HepG2 (cell line): ENCODE measurements around the gene C19orf44. TPM values are rescaled to one million over a fixed set of nuclear protein-coding genes. Genes with fewer than 3 reads are reported as not detected.

Experiments used
- ATAC-seq: fragments of 200-7000 bp; cut with Tn5 transposase; 3 replicates; pipeline ENCODE4 v1.9.1; 2020; ENCODE audit warnings: mild to moderate bottlenecking, moderate library complexity
- BruUV-seq: library from RNA; stranded (reverse); fragments of 400-500 nt; replicated peaks from 2 replicates; lab custom pipeline; 2021; lab: Mats Ljungman, UMichigan
- CTCF ChIA-PET: fragments of 300-600 bp; formaldehyde crosslinking; extraction: SDS; loops from one replicate; lab custom pipeline; 2021; ENCODE audit warnings: low total read pairs, inconsistent platforms, low intra/inter-chr PET ratio; lab: Yijun Ruan, JAX
- POLR2A ChIA-PET: fragments of 350-600 bp; sonication (Branson Sonifier 250); formaldehyde crosslinking; loops from one replicate; lab custom pipeline; 2020; ENCODE audit warnings: antibody characterized with exemption, inconsistent platforms; lab: Yijun Ruan, JAX
- DNase-seq: peaks from one replicate; pipeline ENCODE4 v3.0.0-alpha.2; 2015; ENCODE audit warnings: low spot score
- FAIRE-seq: peaks from 3 replicates; lab custom pipeline; 2011; peaks lifted over from hg19 to GRCh38; lab: Jason Lieb, UNC
- H2AFZ ChIP-seq: one replicate; pipeline ENCODE4 v1.6.1; 2011; ENCODE audit warnings: low read length, inconsistent platforms
- H3K27ac ChIP-seq: fragments of 300-600 bp; 3 replicates; pipeline ENCODE4 v1.8.0; 2011; ENCODE audit warnings: mixed run types, mild to moderate bottlenecking, mixed read lengths, low read length, inconsistent platforms; ENCODE audit not compliant: insufficient read depth; ENCODE audit errors: extremely low read length
- H3K27me3 ChIP-seq, 2 experiments: fragments of 200-600 bp in 1 of 2; 2 replicates in 1 of 2; 3 replicates in 1 of 2; pipeline versions ENCODE4 v1.6.0 to v1.8.0; 2011; ENCODE audit warnings: low read length in 2 of 2, mild to moderate bottlenecking in 2 of 2, moderate library complexity in 2 of 2, inconsistent platforms in 1 of 2; ENCODE audit not compliant: insufficient read depth in 2 of 2, control insufficient read depth in 1 of 2
- H3K36me3 ChIP-seq, 2 experiments: fragments of 200-600 bp in 1 of 2; replicated peaks in 1 of 2; 2 replicates in 1 of 2; 3 replicates in 1 of 2; pipeline versions ENCODE4 v1.5.1 to v1.8.0; 2011; ENCODE audit warnings: low read length in 2 of 2, inconsistent platforms in 1 of 2; ENCODE audit not compliant: insufficient read depth in 2 of 2, control insufficient read depth in 1 of 2
- H3K4me1 ChIP-seq: 2 replicates; pipeline ENCODE4 v1.5.1; 2012; ENCODE audit warnings: low read length, inconsistent platforms; ENCODE audit not compliant: insufficient read depth
- H3K4me2 ChIP-seq: 2 replicates; pipeline ENCODE4 v1.6.0; 2011; ENCODE audit warnings: low read depth, low read length, inconsistent platforms
- H3K4me3 ChIP-seq, 3 experiments: fragments of 200-600 bp in 1 of 3; sonication (generic), shearing (Covaris generic) in 1 of 3; replicated peaks in 1 of 3; 2 replicates each; pipeline ENCODE4 v1.5.1; 2011 to 2016; ENCODE audit warnings: low read length in 3 of 3, inconsistent platforms in 2 of 3, low read depth in 2 of 3, mild to moderate bottlenecking in 2 of 3, control low read depth in 1 of 3, mixed read lengths in 1 of 3; ENCODE audit not compliant: insufficient read depth in 1 of 3
- H3K79me2 ChIP-seq: one replicate; pipeline ENCODE4 v1.6.1; 2011; ENCODE audit warnings: low read length, inconsistent platforms; ENCODE audit not compliant: insufficient read depth
- H3K9ac ChIP-seq: 2 replicates; pipeline ENCODE4 v1.6.0; 2011; ENCODE audit warnings: mild to moderate bottlenecking, low read depth, low read length, inconsistent platforms; ENCODE audit not compliant: insufficient read depth
- H3K9me3 ChIP-seq: 2 replicates; pipeline ENCODE4 v1.5.1; 2012; ENCODE audit warnings: mild to moderate bottlenecking, low read length
- H4K20me1 ChIP-seq: 2 replicates; pipeline ENCODE4 v1.6.0; 2011; ENCODE audit warnings: inconsistent platforms, mild to moderate bottlenecking, low read length, moderate library complexity; ENCODE audit not compliant: insufficient read depth
- CBFB ChIP-seq: sonication (generic); formaldehyde crosslinking; IDR thresholded peaks from 2 replicates; pipeline ENCODE4 v1.4.0; 2020; ENCODE audit warnings: missing genetic modification reagents
- KAT7 ChIP-seq: IDR thresholded peaks from 2 replicates; pipeline ENCODE4 v1.6.1; 2018; ENCODE audit warnings: borderline replicate concordance, missing compliant biosample characterization
- KMT2B ChIP-seq: IDR thresholded peaks from 2 replicates; pipeline ENCODE4 v1.6.1; 2016; ENCODE audit warnings: missing genetic modification reagents, missing compliant biosample characterization
- MED13 ChIP-seq: sonication (generic); formaldehyde crosslinking; IDR thresholded peaks from 2 replicates; pipeline ENCODE4 v1.5.0; 2020; ENCODE audit warnings: missing genetic modification reagents
- NFKBIZ ChIP-seq: IDR thresholded peaks from 2 replicates; pipeline ENCODE4 v1.6.1; 2018; ENCODE audit warnings: missing genetic modification reagents, missing compliant biosample characterization
- RELA ChIP-seq: sonication (generic); formaldehyde crosslinking; IDR thresholded peaks from 2 replicates; pipeline ENCODE4 v1.4.0; 2020; ENCODE audit warnings: missing genetic modification reagents
- SMARCE1 ChIP-seq: fragments of 450-650 bp; IDR thresholded peaks from 2 replicates; pipeline ENCODE4 v1.6.1; 2017; ENCODE audit warnings: borderline replicate concordance
- ZNF263 ChIP-seq: sonication (generic); formaldehyde crosslinking; IDR thresholded peaks from 2 replicates; pipeline ENCODE4 v1.4.0; 2020; ENCODE audit warnings: missing genetic modification reagents
- ZNF768 ChIP-seq: sonication (generic); formaldehyde crosslinking; IDR thresholded peaks from 2 replicates; pipeline ENCODE4 v1.4.0; 2020; ENCODE audit warnings: missing genetic modification reagents
- WGBS: methylation state at CpG from one replicate; pipeline ENCODE4 v1.1.6; 2017; ENCODE audit warnings: low lambda C conversion rate; 5-methylcytosine and 5-hydroxymethylcytosine counted together
- in situ Hi-C: cut with HindIII; loops from 2 replicates; pipeline ENCODE4 v1.10.0; 2017; ENCODE audit warnings: low pct_unique_long_range_greater_than_20kb; ENCODE audit not compliant: extremely low pct_ligation_motif_present
- intact Hi-C: fragments of 100-400 bp; cut with micrococcal nuclease; formaldehyde crosslinking; loops from one replicate; pipeline ENCODE4 v1.10.0; 2022; ENCODE audit not compliant: unreplicated experiment
- polyA plus RNA-seq, 8 experiments: library from polyadenylated mRNA; depleted of rRNA in 3 of 8; stranded (reverse) in 7 of 8; unstranded in 1 of 8; fragments of >200 nt; fragmentation: Illumina TruSeq in 4 of 8; extraction: Trizol in 4 of 8; gene quantifications; 2 replicates each; pipeline versions ENCODE4 v1.2.1 to v1.2.3, GENCODE V29; 2011 to 2016; ENCODE audit warnings: low read depth in 4 of 8, missing spikeins in 1 of 8, mixed read lengths in 1 of 8; ENCODE audit not compliant: insufficient read depth in 1 of 8
- total RNA-seq, 5 experiments: library from RNA; depleted of rRNA; stranded (reverse); fragments of >200 nt; fragmentation: Illumina TruSeq; extraction: Trizol; gene quantifications; 2 replicates each; pipeline ENCODE4 v1.2.3, GENCODE V29; 2016; ENCODE audit warnings: low read depth in 1 of 5
- TF ChIP-seq, protein P1 (sequence below): sonication (generic); formaldehyde crosslinking; IDR thresholded peaks from 2 replicates; pipeline ENCODE4 v1.5.1; 2020; ENCODE audit warnings: missing genetic modification reagents, mild to moderate bottlenecking, borderline replicate concordance
- TF ChIP-seq, protein P2 (sequence below): sonication (generic); formaldehyde crosslinking; IDR thresholded peaks from 2 replicates; pipeline ENCODE4 v1.4.0; 2020; ENCODE audit warnings: mild to moderate bottlenecking, missing genetic modification reagents, borderline replicate concordance
- TF ChIP-seq, protein P3 (sequence below): sonication (generic); formaldehyde crosslinking; IDR thresholded peaks from 2 replicates; pipeline ENCODE4 v1.9.0; 2021; ENCODE audit warnings: missing genetic modification reagents, borderline replicate concordance

C19orf44 gene
- total and polyA plus RNA-seq, 2 of the 13 experiments (the other 11 are each of a cell fraction or from before 2014, with no cell fraction given) = 3.2 to 4.3 TPM

DNA sequence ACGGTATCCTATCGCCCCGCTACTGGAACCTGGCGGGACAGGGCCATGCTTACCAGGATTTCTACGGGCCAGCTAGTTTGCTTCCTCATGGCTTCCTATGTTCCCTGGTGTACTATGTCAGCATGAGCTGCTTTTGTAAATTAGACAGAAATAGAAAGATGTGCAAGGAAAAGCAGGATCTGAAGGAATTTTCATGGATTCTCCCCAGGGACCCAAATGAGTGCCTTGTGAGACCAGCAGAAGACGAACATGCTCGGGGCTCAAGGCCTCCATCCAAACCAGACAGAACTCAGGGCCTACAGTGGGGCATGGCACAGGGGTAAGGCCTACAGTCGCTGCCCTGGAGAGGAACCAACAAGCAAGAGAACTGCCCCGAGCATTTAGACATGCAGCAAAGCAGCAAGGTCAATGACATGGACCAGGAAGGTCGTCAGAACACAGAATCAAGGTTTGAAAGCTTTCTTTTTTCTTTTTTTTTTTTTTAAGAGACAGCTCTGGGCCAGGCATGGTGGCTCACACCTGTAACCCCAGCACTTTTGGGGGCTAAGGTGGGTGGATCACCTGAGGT, 41.8 kb upstream of the C19orf44 start (continued):
- TF ChIP-seq KMT2B (CRISPR knock-in tag) (no peak), NFKBIZ (CRISPR knock-in tag) (no peak), SMARCE1 (no peak), ZNF768 (CRISPR knock-in tag) (no peak), ZNF263 (CRISPR knock-in tag) (no peak)

DNA sequence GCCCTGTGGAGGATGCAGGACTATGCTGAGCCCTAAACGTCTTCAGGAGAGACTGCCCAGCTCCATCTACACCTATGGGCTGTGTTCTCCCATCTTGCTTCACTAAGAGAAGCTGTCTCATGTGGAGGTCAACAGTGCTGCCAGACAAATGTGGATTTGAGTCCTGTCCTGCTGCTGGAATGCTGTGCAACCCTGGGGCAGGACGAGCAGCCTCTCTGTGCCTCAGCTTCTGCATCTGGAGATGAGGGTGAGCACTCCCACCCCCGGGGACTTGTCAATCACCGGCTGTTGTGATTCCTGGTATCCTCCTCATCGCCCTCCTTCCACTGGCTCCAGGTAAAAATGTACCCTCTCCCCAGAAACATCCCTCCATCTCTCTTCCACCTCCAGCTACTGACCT, 40.7 kb upstream of the C19orf44 start:
- 98% methylated on average over 5 of the region's 5 CpGs for WGBS
- no peaks in the 10 kb centered on the region for H3K27me3 ChIP-seq
- in situ Hi-C loops = no loop called here
- FAIRE-seq = no peak
- H2AFZ ChIP-seq = no peak overlapping the region
- peaks cover 6% of the 10 kb centered on the region; the same call in 1 of the 2 replicates for H4K20me1 ChIP-seq
- H3K4me1 ChIP-seq = peaks cover 44% of the 10 kb centered on the region
- H3K27ac ChIP-seq = no peak overlapping the region
- TF ChIP-seq ZNF768 (CRISPR knock-in tag) (peak; percentile 98), CBFB (CRISPR knock-in tag) (no peak), RELA (CRISPR knock-in tag) (no peak), MED13 (no peak), KAT7 (CRISPR knock-in tag) (no peak)
- TF ChIP-seq, protein P1, sequence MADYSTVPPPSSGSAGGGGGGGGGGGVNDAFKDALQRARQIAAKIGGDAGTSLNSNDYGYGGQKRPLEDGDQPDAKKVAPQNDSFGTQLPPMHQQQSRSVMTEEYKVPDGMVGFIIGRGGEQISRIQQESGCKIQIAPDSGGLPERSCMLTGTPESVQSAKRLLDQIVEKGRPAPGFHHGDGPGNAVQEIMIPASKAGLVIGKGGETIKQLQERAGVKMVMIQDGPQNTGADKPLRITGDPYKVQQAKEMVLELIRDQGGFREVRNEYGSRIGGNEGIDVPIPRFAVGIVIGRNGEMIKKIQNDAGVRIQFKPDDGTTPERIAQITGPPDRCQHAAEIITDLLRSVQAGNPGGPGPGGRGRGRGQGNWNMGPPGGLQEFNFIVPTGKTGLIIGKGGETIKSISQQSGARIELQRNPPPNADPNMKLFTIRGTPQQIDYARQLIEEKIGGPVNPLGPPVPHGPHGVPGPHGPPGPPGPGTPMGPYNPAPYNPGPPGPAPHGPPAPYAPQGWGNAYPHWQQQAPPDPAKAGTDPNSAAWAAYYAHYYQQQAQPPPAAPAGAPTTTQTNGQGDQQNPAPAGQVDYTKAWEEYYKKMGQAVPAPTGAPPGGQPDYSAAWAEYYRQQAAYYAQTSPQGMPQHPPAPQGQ (CRISPR knock-in tag) = no peak
- TF ChIP-seq, protein P2, sequence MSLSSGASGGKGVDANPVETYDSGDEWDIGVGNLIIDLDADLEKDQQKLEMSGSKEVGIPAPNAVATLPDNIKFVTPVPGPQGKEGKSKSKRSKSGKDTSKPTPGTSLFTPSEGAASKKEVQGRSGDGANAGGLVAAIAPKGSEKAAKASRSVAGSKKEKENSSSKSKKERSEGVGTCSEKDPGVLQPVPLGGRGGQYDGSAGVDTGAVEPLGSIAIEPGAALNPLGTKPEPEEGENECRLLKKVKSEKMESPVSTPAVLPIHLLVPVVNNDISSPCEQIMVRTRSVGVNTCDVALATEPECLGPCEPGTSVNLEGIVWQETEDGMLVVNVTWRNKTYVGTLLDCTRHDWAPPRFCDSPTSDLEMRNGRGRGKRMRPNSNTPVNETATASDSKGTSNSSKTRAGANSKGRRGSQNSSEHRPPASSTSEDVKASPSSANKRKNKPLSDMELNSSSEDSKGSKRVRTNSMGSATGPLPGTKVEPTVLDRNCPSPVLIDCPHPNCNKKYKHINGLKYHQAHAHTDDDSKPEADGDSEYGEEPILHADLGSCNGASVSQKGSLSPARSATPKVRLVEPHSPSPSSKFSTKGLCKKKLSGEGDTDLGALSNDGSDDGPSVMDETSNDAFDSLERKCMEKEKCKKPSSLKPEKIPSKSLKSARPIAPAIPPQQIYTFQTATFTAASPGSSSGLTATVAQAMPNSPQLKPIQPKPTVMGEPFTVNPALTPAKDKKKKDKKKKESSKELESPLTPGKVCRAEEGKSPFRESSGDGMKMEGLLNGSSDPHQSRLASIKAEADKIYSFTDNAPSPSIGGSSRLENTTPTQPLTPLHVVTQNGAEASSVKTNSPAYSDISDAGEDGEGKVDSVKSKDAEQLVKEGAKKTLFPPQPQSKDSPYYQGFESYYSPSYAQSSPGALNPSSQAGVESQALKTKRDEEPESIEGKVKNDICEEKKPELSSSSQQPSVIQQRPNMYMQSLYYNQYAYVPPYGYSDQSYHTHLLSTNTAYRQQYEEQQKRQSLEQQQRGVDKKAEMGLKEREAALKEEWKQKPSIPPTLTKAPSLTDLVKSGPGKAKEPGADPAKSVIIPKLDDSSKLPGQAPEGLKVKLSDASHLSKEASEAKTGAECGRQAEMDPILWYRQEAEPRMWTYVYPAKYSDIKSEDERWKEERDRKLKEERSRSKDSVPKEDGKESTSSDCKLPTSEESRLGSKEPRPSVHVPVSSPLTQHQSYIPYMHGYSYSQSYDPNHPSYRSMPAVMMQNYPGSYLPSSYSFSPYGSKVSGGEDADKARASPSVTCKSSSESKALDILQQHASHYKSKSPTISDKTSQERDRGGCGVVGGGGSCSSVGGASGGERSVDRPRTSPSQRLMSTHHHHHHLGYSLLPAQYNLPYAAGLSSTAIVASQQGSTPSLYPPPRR = no peak
- TF ChIP-seq, protein P3, sequence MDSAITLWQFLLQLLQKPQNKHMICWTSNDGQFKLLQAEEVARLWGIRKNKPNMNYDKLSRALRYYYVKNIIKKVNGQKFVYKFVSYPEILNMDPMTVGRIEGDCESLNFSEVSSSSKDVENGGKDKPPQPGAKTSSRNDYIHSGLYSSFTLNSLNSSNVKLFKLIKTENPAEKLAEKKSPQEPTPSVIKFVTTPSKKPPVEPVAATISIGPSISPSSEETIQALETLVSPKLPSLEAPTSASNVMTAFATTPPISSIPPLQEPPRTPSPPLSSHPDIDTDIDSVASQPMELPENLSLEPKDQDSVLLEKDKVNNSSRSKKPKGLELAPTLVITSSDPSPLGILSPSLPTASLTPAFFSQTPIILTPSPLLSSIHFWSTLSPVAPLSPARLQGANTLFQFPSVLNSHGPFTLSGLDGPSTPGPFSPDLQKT (CRISPR knock-in tag) = no peak
- no peak for DNase-seq
- ATAC-seq = no peak
- no peak overlapping the region for H3K4me2 ChIP-seq
- intact Hi-C loops = no loop called here
- BruUV-seq = no TSS peak
- no peak overlapping the region for H3K4me3 ChIP-seq
- peaks cover 86% of the 10 kb centered on the region for H3K79me2 ChIP-seq
- POLR2A ChIA-PET = no interaction called here
- H3K9ac ChIP-seq = no peak overlapping the region
- CTCF ChIA-PET = no interaction called here
- H3K9me3 ChIP-seq = no peaks in the 10 kb centered on the region
- peaks cover 1 to 3% of the 10 kb centered on the region in 2 experiments; a peak in 1 of 5 replicates for H3K36me3 ChIP-seq
